ENCODE data around the gene SPART. TPM values are rescaled to one million over a fixed set of nuclear protein-coding genes. Genes with fewer than 3 reads are reported as not detected.

The SPART gene
- total and polyA plus RNA-seq, 2 donors (not counting 1 experiment from before 2014, with no cell fraction given), result 93.0 to 109 TPM

DNA sequence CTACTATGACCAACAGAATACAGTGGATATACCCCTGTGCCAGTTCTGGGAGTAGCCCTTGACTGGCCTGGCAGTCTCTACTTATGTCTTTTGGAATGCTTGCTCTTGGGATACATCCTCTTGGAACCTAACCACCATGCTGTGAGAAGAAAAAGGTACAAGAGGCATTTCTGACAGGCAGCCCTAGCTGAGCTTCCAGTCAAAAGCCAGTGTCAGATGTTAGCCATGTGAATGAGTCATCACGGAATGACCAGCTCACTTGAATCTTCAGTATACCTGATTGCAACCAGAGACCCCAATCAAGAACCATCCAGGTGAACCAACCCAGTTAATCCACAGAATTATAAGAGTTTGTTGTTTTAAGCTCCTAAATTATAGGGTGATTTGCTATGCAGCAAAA lies 52.7 kb downstream of the SPART start:
- H3K4me1 ChIP-seq (ENCODE audit: control insufficient read depth, extremely low read depth, insufficient read depth, low read length), result peaks cover 3% of the 10 kb centered on the region
- H3K27ac ChIP-seq (ENCODE audit: insufficient read depth, low read length), result no peak overlapping the region
- no peak overlapping the region for H3K9ac ChIP-seq (ENCODE audit: insufficient read depth, low read length)
- H3K9me3 ChIP-seq (ENCODE audit: control insufficient read depth, insufficient read depth, low read depth, low read length), result no peaks in the 10 kb centered on the region
- no peak for TF ChIP-seq EZH2 (IDR thresholded peaks at IDR 0.05; ENCODE audit: low read length, missing control alignments)
- TF ChIP-seq, protein P1, sequence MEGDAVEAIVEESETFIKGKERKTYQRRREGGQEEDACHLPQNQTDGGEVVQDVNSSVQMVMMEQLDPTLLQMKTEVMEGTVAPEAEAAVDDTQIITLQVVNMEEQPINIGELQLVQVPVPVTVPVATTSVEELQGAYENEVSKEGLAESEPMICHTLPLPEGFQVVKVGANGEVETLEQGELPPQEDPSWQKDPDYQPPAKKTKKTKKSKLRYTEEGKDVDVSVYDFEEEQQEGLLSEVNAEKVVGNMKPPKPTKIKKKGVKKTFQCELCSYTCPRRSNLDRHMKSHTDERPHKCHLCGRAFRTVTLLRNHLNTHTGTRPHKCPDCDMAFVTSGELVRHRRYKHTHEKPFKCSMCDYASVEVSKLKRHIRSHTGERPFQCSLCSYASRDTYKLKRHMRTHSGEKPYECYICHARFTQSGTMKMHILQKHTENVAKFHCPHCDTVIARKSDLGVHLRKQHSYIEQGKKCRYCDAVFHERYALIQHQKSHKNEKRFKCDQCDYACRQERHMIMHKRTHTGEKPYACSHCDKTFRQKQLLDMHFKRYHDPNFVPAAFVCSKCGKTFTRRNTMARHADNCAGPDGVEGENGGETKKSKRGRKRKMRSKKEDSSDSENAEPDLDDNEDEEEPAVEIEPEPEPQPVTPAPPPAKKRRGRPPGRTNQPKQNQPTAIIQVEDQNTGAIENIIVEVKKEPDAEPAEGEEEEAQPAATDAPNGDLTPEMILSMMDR (conservative IDR thresholded peaks at IDR 0.05 in 1 of 2, IDR thresholded peaks at IDR 0.05 in 1 of 2; ENCODE audit: low read depth in 1 of 2, low read length in 2 of 2), result no peak
- H4K20me1 ChIP-seq (ENCODE audit: control insufficient read depth, extremely low read depth, insufficient read depth, low read length), result no peaks in the 10 kb centered on the region
- no peaks in the 10 kb centered on the region for H3K27me3 ChIP-seq (ENCODE audit: control insufficient read depth, insufficient read depth, low read length)
- no peak overlapping the region for H3K4me3 ChIP-seq (replicated peaks in 1 of 4; ENCODE audit: control extremely low read depth in 1 of 4, insufficient read depth in 1 of 4, low read depth in 3 of 4, low read length in 4 of 4)
- no peak overlapping the region for H3K4me2 ChIP-seq (ENCODE audit: extremely low read depth, insufficient read depth, low read length)
- H2AFZ ChIP-seq (ENCODE audit: low read length), result no peak overlapping the region
- no peaks in the 10 kb centered on the region for H3K36me3 ChIP-seq (ENCODE audit: control insufficient read depth, insufficient read depth, low read length)
- no peaks in the 10 kb centered on the region for H3K79me2 ChIP-seq (ENCODE audit: control insufficient read depth, insufficient read depth, low read length)
- DNase-seq (ENCODE audit: low read depth in 2 of 2), result no peak

DNA sequence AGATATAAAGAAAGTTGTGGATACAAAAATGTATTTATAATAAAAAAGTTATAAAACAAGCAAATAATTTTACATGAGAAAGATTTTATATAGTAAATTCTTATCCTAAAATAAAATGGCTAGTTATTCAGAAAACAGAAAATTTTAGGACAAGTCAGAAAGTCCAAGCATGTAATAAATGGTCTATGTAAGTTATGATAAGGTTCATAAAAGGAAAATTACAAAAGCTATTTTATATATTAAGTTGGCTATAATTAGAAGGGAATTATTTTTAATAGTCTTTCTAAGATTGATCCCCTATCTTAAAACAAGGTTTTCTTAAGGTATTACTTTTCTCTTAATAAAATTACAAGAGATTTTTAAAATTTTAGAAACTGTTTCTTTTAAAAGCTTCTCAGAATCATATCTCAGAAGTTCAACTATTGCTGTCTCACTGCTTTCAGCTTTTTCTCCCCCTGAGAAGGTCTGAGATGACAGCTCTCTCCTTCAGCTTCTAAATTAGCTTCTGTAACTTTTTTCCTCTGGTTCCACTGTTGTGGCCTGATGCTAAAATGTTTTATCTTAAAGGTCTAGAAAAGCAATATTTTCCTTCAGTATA lies 57.3 kb downstream of the SPART start:
- Histone ChIP-seq H3K27ac (ENCODE audit: insufficient read depth, low read length) (no peak overlapping the region), H3K79me2 (ENCODE audit: control insufficient read depth, insufficient read depth, low read length) (no peaks in the 10 kb centered on the region), H3K36me3 (ENCODE audit: control insufficient read depth, insufficient read depth, low read length) (no peaks in the 10 kb centered on the region), H4K20me1 (ENCODE audit: control insufficient read depth, extremely low read depth, insufficient read depth, low read length) (no peaks in the 10 kb centered on the region), H3K27me3 (ENCODE audit: control insufficient read depth, insufficient read depth, low read length) (no peaks in the 10 kb centered on the region), H3K4me2 (ENCODE audit: extremely low read depth, insufficient read depth, low read length) (no peak overlapping the region), H3K9ac (ENCODE audit: insufficient read depth, low read length) (no peak overlapping the region), H3K9me3 (ENCODE audit: control insufficient read depth, insufficient read depth, low read depth, low read length) (no peaks in the 10 kb centered on the region), H3K4me3 (replicated peaks in 1 of 4; ENCODE audit: control extremely low read depth in 1 of 4, insufficient read depth in 1 of 4, low read depth in 3 of 4, low read length in 4 of 4) (no peak overlapping the region), H2AFZ (ENCODE audit: low read length) (no peak overlapping the region), H3K4me1 (ENCODE audit: control insufficient read depth, extremely low read depth, insufficient read depth, low read length) (no peaks in the 10 kb centered on the region)
- no peak for DNase-seq (ENCODE audit: low read depth in 2 of 2)
- TF ChIP-seq, protein P1 (conservative IDR thresholded peaks at IDR 0.05 in 1 of 2, IDR thresholded peaks at IDR 0.05 in 1 of 2; ENCODE audit: low read depth in 1 of 2, low read length in 2 of 2), result no peak
- TF ChIP-seq EZH2 (IDR thresholded peaks at IDR 0.05; ENCODE audit: low read length, missing control alignments), result no peak

DNA sequence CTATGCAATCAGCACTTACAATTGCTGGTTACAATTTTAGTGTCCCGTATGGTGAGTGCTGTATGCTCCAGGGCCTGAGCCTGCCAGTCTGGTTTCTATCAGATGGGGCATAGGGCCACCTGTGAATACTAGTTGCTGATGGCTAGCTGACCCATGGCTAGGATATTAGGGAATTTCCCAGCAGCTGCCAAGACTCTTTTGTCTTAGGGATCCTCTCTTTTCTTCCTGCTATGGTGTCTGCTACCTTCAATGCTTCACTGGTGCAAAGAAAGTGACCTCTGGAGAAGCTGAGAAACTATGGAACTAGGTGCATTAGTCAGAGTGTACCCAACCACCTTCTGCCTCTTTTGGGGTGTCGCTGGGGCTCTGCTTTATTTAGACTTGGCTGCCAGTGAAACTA lies 60.2 kb downstream of the SPART start:
- Histone ChIP-seq H3K36me3 (ENCODE audit: control insufficient read depth, insufficient read depth, low read length) (no peaks in the 10 kb centered on the region), H2AFZ (ENCODE audit: low read length) (no peak overlapping the region), H3K79me2 (ENCODE audit: control insufficient read depth, insufficient read depth, low read length) (no peaks in the 10 kb centered on the region), H3K27ac (ENCODE audit: insufficient read depth, low read length) (no peak overlapping the region), H3K9me3 (ENCODE audit: control insufficient read depth, insufficient read depth, low read depth, low read length) (no peaks in the 10 kb centered on the region), H3K27me3 (ENCODE audit: control insufficient read depth, insufficient read depth, low read length) (no peaks in the 10 kb centered on the region), H4K20me1 (ENCODE audit: control insufficient read depth, extremely low read depth, insufficient read depth, low read length) (no peaks in the 10 kb centered on the region), H3K4me2 (ENCODE audit: extremely low read depth, insufficient read depth, low read length) (no peak overlapping the region), H3K4me3 (replicated peaks in 1 of 4; ENCODE audit: control extremely low read depth in 1 of 4, insufficient read depth in 1 of 4, low read depth in 3 of 4, low read length in 4 of 4) (no peak overlapping the region), H3K9ac (ENCODE audit: insufficient read depth, low read length) (no peak overlapping the region), H3K4me1 (ENCODE audit: control insufficient read depth, extremely low read depth, insufficient read depth, low read length) (no peaks in the 10 kb centered on the region)
- DNase-seq (ENCODE audit: low read depth in 2 of 2), result no peak
- TF ChIP-seq, protein P1 (conservative IDR thresholded peaks at IDR 0.05 in 1 of 2, IDR thresholded peaks at IDR 0.05 in 1 of 2; ENCODE audit: low read depth in 1 of 2, low read length in 2 of 2), result no peak
- TF ChIP-seq EZH2 (IDR thresholded peaks at IDR 0.05; ENCODE audit: low read length, missing control alignments), result no peak
